Measurements from ENCODE around the gene MVB12B. TPM values are rescaled to one million over a fixed set of nuclear protein-coding genes. Genes with fewer than 3 reads are reported as not detected.

MVB12B gene
- polyA plus RNA-seq, 1 donor from 2014 or later: 39.5 TPM

DNA sequence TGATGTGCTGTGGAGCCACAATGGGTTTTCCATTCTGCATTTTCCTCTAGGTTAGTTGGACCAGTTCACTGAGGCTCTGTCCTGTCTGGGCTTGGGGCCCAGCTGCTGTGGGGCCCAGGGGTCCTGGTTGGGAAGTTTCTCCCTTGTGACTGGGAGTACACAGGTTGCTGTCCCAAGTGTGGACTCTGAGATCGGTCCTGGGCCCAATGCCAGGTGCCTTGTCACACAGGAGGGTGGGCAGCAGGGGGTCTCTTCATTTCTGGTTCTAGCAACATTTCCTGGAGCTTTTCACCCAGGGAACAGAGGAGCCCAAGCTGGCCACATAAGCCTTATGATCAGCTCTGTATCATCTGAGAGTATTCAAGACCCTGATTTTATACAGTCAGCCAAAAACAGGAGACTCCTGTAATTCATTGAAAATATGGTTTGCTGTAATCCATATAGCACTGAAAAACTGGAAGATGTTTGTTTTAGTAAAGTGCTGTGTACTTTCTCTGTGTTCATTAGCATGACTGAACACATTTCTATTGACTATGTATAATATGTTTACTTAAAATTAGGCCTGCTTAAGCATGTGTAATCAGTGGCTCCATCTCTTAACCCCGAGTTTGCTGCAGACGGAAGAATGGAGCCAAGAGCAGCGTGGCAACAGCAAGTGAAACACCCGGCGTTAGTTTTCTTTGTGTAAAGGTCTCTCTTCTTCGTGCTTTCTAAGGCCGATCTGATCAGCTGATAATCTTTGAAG, 62.5 kb downstream of the MVB12B start:
- TF ChIP-seq TAF1 (IDR thresholded peaks at IDR 0.05; ENCODE audit: low read depth): no peak
- no peak for TF ChIP-seq POLR2AphosphoS5 (IDR thresholded peaks at IDR 0.05)
- TF ChIP-seq CTCF (IDR thresholded peaks at IDR 0.05; ENCODE audit: poor library complexity, severe bottlenecking): no peak
- no peak for TF ChIP-seq EZH2 (IDR thresholded peaks at IDR 0.05; ENCODE audit: borderline replicate concordance, insufficient read depth, low read length, poor library complexity, severe bottlenecking)
- no peak for TF ChIP-seq RAD21 (conservative IDR thresholded peaks at IDR 0.05)
- TF ChIP-seq MXI1 (conservative IDR thresholded peaks at IDR 0.05; ENCODE audit: poor library complexity, severe bottlenecking): no peak
- TF ChIP-seq, protein P1, sequence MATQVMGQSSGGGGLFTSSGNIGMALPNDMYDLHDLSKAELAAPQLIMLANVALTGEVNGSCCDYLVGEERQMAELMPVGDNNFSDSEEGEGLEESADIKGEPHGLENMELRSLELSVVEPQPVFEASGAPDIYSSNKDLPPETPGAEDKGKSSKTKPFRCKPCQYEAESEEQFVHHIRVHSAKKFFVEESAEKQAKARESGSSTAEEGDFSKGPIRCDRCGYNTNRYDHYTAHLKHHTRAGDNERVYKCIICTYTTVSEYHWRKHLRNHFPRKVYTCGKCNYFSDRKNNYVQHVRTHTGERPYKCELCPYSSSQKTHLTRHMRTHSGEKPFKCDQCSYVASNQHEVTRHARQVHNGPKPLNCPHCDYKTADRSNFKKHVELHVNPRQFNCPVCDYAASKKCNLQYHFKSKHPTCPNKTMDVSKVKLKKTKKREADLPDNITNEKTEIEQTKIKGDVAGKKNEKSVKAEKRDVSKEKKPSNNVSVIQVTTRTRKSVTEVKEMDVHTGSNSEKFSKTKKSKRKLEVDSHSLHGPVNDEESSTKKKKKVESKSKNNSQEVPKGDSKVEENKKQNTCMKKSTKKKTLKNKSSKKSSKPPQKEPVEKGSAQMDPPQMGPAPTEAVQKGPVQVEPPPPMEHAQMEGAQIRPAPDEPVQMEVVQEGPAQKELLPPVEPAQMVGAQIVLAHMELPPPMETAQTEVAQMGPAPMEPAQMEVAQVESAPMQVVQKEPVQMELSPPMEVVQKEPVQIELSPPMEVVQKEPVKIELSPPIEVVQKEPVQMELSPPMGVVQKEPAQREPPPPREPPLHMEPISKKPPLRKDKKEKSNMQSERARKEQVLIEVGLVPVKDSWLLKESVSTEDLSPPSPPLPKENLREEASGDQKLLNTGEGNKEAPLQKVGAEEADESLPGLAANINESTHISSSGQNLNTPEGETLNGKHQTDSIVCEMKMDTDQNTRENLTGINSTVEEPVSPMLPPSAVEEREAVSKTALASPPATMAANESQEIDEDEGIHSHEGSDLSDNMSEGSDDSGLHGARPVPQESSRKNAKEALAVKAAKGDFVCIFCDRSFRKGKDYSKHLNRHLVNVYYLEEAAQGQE (IDR thresholded peaks at IDR 0.05; ENCODE audit: borderline replicate concordance): no peak
- no peak for TF ChIP-seq EP300 (conservative IDR thresholded peaks at IDR 0.05; ENCODE audit: poor library complexity, severe bottlenecking)
- no peak for TF ChIP-seq SMC3 (conservative IDR thresholded peaks at IDR 0.05; ENCODE audit: poor library complexity)
- Histone ChIP-seq H3K4me3 (ENCODE audit: low read length) (no peak overlapping the region), H3K9me2 (ENCODE audit: insufficient read depth, low read length) (no peaks in the 10 kb centered on the region), H3K27ac (ENCODE audit: low read length) (no peak overlapping the region), H3K79me2 (replicated peaks; ENCODE audit: insufficient read depth, low read length) (no peaks in the 10 kb centered on the region), H3K4me2 (ENCODE audit: low read length) (no peak overlapping the region), H4K20me1 (ENCODE audit: insufficient read depth) (no peaks in the 10 kb centered on the region), H3K9ac (ENCODE audit: low read length) (no peak overlapping the region), H3K27me3 (ENCODE audit: insufficient read depth, low read depth, low read length) (no peaks in the 10 kb centered on the region), H3K9me3 (ENCODE audit: low read length) (no peaks in the 10 kb centered on the region), H3K36me3 (ENCODE audit: insufficient read depth, low read length) (peaks cover 5% of the 10 kb centered on the region), H3F3A (ENCODE audit: insufficient read depth, low read length, poor library complexity, severe bottlenecking) (no peaks in the 10 kb centered on the region), H2AFZ (ENCODE audit: low read depth, low read length) (no peak overlapping the region)

- no peak overlapping the region for H3K27ac ChIP-seq (ENCODE audit: low read length)
- H2AFZ ChIP-seq (ENCODE audit: low read depth, low read length): no peak overlapping the region
- no peaks in the 10 kb centered on the region for H3K9me2 ChIP-seq (ENCODE audit: insufficient read depth, low read length)
- H3K27me3 ChIP-seq (ENCODE audit: insufficient read depth, low read depth, low read length): no peaks in the 10 kb centered on the region
- peaks cover 5% of the 10 kb centered on the region for H3K36me3 ChIP-seq (ENCODE audit: insufficient read depth, low read length)
- TF ChIP-seq EZH2 (IDR thresholded peaks at IDR 0.05; ENCODE audit: borderline replicate concordance, insufficient read depth, low read length, poor library complexity, severe bottlenecking) (no peak), RAD21 (conservative IDR thresholded peaks at IDR 0.05) (no peak), EP300 (conservative IDR thresholded peaks at IDR 0.05; ENCODE audit: poor library complexity, severe bottlenecking) (no peak), SMC3 (conservative IDR thresholded peaks at IDR 0.05; ENCODE audit: poor library complexity) (no peak), POLR2AphosphoS5 (IDR thresholded peaks at IDR 0.05) (no peak), MXI1 (conservative IDR thresholded peaks at IDR 0.05; ENCODE audit: poor library complexity, severe bottlenecking) (no peak), CTCF (IDR thresholded peaks at IDR 0.05; ENCODE audit: poor library complexity, severe bottlenecking) (no peak), TAF1 (IDR thresholded peaks at IDR 0.05; ENCODE audit: low read depth) (no peak)
- TF ChIP-seq, protein P1 (IDR thresholded peaks at IDR 0.05; ENCODE audit: borderline replicate concordance): no peak
- H3F3A ChIP-seq (ENCODE audit: insufficient read depth, low read length, poor library complexity, severe bottlenecking): no peaks in the 10 kb centered on the region
- no peaks in the 10 kb centered on the region for H3K9me3 ChIP-seq (ENCODE audit: low read length)
- H3K9ac ChIP-seq (ENCODE audit: low read length): no peak overlapping the region
- no peaks in the 10 kb centered on the region for H3K79me2 ChIP-seq (replicated peaks; ENCODE audit: insufficient read depth, low read length)
- no peaks in the 10 kb centered on the region for H4K20me1 ChIP-seq (ENCODE audit: insufficient read depth)
- no peak overlapping the region for H3K4me3 ChIP-seq (ENCODE audit: low read length)
- H3K4me2 ChIP-seq (ENCODE audit: low read length): no peak overlapping the region
Observed at GRCh38 chr9:126389992-126390391, 63.4 kb downstream of the MVB12B start.
